Inferior parietal cortex (tissue), 1 donor: ENCODE data around the gene FAM107B.

Experiments
- DNase-seq: peaks from one replicate; pipeline ENCODE4 v3.0.0-alpha.2; 2016; ENCODE audit errors: extremely low spot score

FAM107B gene

GRCh38 chr10:14779001-14779651, 4.4 kb upstream of the FAM107B start:
- no peak for DNase-seq

GRCh38 chr10:14776546-14776945, 1.8 kb upstream of the FAM107B start:
- no peak for DNase-seq

GRCh38 chr10:14775656-14776055, 959 bp upstream of the FAM107B start:
- DNase-seq: no peak

- no peak for DNase-seq
Observed at GRCh38 chr10:14774214-14774580, 500 bp downstream of the FAM107B start.

- no peak for DNase-seq
Observed at GRCh38 chr10:14773551-14774213, 1.0 kb downstream of the FAM107B start.

GRCh38 chr10:14772399-14772798, 2.3 kb downstream of the FAM107B start:
- no peak for DNase-seq

- no peak for DNase-seq
Observed at GRCh38 chr10:14770927-14771326, 3.8 kb downstream of the FAM107B start.

- no peak for DNase-seq
Observed at GRCh38 chr10:14761372-14761771, 13.3 kb downstream of the FAM107B start.

GRCh38 chr10:14758994-14759664, 15.6 kb downstream of the FAM107B start:
- DNase-seq: no peak

- DNase-seq: no peak
Observed at GRCh38 chr10:14758451-14758850, 16.2 kb downstream of the FAM107B start.

- no peak for DNase-seq
Observed at GRCh38 chr10:14757986-14758385, 16.7 kb downstream of the FAM107B start.

- no peak for DNase-seq
Observed at GRCh38 chr10:14757394-14757793, 17.3 kb downstream of the FAM107B start.

- no peak for DNase-seq
Observed at GRCh38 chr10:14753441-14753840, 21.3 kb downstream of the FAM107B start.

- DNase-seq: no peak
Observed at GRCh38 chr10:14751921-14752320, 22.8 kb downstream of the FAM107B start.

- no peak for DNase-seq
Observed at GRCh38 chr10:14751014-14751896, 23.4 kb downstream of the FAM107B start.

GRCh38 chr10:14749070-14749809, 25.5 kb downstream of the FAM107B start:
- no peak for DNase-seq

- DNase-seq: no peak
Observed at GRCh38 chr10:14748441-14748840, 26.3 kb downstream of the FAM107B start.

- DNase-seq: no peak
Observed at GRCh38 chr10:14742815-14743214, 31.9 kb downstream of the FAM107B start.

- DNase-seq: no peak
Observed at GRCh38 chr10:14742382-14742781, 32.3 kb downstream of the FAM107B start.

- DNase-seq: no peak
Observed at GRCh38 chr10:14740684-14741247, 33.9 kb downstream of the FAM107B start.
